AG09319 (cell line): ENCODE data around the gene CUTC.

ENCODE experiments used
- DNase-seq: peaks from one replicate; pipeline ENCODE4 v3.0.0-alpha.2; 2010; ENCODE audit warnings: low read depth; ENCODE audit errors: extremely low read depth
- TF ChIP-seq, protein P1 (sequence below): IDR thresholded peaks from 2 replicates; pipeline ENCODE4 v1.5.1; 2011; ENCODE audit warnings: low read depth, mild to moderate bottlenecking, inconsistent platforms, low read length, moderate library complexity

The CUTC gene

DNA sequence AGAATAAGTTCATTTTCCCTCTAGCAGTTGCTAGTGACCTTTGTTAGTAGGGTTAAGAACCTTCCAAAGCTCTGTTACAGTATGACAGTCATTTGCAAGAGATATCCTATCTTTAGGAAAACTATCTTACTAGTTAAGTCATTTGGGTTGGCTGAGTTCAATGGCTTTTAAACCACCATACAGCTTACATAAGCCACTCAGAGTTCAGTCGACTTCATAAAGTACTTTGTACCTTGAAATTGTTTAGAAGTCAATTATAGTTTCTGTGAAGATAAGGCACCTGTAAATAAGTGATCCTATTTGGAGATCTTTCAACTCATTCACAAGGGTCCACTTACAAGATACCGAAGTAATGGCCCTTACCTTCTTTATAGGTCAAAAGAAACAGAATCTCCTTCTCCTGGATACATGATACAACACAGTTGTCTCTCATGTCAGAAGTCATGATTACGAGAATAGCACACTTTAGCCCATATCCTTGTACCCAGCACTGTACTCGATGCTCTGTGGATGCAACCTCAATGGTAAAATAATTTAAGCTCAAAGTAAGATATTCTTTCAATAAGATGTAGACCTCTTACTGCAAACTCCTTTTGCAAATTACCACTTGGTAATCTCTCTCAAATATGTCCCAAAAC lies 38.5 kb downstream of the CUTC start:
- no peak for DNase-seq
- TF ChIP-seq, protein P1, sequence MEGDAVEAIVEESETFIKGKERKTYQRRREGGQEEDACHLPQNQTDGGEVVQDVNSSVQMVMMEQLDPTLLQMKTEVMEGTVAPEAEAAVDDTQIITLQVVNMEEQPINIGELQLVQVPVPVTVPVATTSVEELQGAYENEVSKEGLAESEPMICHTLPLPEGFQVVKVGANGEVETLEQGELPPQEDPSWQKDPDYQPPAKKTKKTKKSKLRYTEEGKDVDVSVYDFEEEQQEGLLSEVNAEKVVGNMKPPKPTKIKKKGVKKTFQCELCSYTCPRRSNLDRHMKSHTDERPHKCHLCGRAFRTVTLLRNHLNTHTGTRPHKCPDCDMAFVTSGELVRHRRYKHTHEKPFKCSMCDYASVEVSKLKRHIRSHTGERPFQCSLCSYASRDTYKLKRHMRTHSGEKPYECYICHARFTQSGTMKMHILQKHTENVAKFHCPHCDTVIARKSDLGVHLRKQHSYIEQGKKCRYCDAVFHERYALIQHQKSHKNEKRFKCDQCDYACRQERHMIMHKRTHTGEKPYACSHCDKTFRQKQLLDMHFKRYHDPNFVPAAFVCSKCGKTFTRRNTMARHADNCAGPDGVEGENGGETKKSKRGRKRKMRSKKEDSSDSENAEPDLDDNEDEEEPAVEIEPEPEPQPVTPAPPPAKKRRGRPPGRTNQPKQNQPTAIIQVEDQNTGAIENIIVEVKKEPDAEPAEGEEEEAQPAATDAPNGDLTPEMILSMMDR = no peak

DNA sequence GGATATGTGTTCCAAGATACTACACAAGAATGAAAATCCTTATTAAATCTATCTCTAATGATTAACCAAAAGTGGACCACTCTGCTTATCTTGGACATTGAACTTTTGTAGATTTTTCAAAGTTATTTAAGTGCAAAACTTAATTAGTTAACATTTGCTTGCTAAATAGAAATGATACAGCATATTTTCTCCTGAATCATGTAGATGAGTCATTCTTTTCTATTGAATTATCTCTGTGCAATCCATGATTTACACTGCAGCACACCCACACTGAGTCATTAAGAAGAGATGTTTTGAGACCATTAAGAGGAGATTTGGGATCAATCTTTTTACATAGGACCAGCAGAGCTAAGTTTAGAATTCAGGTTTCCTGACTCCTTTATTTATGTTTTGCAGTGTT lies 43.8 kb downstream of the CUTC start:
- peak; percentile 68 for DNase-seq
- TF ChIP-seq, protein P1 = no peak

DNA sequence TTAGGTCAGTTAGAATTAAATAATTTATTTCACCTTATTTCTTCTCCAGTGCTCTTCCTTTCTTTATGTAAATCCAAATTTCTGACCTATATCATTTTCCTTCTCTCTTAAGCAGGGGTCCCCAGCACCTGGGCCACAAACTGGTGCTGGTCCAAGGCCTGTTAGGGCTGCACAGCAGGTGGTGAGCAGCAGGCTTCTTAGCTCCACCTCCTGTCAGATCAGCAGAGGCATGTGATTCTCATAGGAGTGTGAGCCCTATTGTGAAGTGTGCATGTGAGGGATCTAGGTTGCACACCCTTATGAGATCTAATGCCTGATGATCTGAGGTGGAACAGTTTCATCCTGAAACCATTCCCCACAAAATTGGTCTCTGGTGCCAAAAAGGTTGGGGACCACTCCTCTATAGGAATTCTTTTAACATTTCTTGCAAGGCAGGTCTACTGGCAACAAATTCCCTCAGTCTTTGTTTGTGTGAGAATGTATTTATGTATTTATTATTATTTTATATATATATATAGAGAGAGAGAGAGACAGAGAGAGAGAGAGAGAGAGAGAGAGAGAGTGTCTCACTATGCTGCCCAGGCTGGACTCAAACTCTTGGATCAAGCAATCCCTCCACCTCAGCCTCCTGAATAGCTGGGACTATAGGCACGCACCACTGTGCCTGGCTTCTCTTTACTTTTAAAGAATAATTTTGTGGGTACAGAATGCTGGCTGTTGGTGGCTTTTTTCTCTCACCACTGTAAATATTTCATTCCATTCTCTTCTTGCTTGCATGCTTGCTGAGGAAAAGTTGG lies 46.1 kb downstream of the CUTC start:
- TF ChIP-seq, protein P1 = no peak
- DNase-seq = no peak

DNA sequence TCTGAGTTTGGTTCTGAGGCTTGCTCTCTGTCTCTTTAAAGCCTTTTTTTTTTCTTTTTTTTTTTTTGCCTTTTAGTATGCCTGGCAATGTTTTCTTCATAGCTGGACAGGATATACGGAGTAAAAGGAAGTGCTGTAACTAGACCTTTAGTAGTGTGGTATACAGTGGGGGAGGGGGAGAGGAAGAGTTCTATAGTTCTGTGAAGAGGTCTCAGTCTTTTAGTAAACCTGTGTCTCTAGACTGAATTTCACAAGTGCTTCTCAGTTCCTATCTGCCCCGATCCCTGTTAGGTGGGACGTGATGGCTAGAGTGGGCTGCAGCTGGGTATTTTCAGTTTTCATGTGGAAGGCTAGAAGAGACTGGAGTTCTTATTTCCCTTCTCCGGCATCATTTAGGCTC lies 47.3 kb downstream of the CUTC start:
- TF ChIP-seq, protein P1 = no peak
- DNase-seq = no peak

DNA sequence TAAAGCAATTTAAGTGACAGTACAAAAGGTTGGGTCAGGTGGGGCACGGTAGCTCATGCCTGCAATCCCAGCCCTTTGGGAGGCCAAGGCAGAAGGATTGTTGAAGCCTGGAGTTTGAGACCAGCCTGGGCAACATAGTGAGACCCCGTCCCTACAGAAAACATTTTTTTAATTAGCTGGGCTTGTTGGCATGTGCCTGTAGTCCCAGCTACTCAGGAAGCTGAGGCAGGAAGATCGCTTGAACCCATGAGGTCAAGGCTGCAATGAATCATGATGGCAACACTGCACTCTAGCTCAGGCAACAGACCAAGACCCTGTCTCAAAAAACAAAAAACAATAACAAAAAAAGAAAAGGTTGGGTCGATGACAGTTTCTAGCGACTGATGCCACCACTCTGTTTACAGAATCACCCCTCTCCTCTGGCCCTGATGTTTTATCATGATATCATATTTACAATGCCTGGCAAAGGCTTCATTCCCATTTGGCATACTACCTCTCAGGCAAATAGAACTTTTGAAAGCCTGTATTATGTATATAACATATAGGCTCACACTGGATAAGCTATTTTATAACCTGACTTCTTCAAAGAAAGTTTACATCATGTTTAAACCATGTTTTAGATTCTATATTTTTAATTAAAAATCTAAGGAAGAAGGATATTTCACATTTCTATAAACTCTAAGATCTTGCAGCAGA lies 49.8 kb downstream of the CUTC start:
- DNase-seq = no peak
- TF ChIP-seq, protein P1 = no peak

DNA sequence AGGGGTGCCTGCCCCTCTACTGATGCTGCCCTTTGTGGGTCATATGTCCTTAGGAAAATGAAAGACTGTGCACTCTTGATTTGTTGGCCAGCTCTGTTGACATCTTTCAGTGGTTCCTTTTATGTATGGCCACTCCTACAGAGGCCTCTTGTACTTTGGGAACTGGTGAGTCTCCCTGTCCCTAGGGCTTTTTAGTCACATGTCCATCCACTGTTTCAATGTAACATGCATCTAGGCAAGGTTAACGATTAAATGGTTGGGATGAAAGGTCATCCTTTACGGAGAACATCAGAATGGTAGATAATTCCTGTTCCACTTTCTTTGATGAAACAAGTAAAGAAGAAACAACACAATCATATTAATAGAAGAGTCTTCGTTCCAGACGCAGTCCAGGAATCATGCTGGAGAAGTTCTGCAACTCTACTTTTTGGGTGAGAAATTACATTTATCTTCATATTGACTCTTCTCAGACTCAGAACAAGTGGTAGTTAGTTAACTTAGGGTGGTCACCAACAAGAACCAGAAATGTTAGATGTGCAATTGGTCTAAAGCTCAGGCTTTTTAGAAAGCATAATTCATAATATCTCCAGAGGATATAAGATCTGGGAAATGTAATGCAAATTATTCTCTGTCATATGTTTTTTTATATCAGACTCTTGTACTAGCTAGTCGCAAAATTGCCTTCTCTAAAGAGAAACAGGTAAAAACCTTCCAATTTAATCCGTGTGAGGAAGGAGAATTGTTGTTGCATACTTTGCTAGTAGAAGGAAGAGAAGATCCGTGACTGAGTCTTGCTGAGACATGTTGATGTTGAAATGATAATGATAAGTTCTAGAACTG lies 50.6 kb downstream of the CUTC start, which contains the start of gene ABCC2:
Gene ABCC2, plus strand, starts transcription at position 194 of the 840 bp plus-strand sequence. Its CDS starts 205 bp downstream, at position 399.
- DNase-seq = no peak
- TF ChIP-seq, protein P1 = no peak
